ENCODE data around the gene CD79B. TPM values are rescaled to one million over a fixed set of nuclear protein-coding genes. Genes with fewer than 3 reads are reported as not detected.
"Not testable (repeated sequence)": the region's sequence is repeated elsewhere in the genome, so short reads cannot be mapped to it uniquely, and the experiment has no call there.

CD79B gene
- total and polyA plus RNA-seq, 2 experiments from 2014 or later, result 1.3 to 2.5 TPM

GRCh38 chr17:63881935-63882601, 50.1 kb downstream of the CD79B start, which contains the start of gene GH2:
Gene GH2, minus strand, starts transcription at chr17:63881944. Its CDS starts 143 bp downstream, at chr17:63881801.
- Histone ChIP-seq H3K36me3 (ENCODE audit: insufficient read depth) (no peaks in the 10 kb centered on the region), H3K27me3 (ENCODE audit: insufficient read depth) (no peaks in the 10 kb centered on the region), H3F3A (replicated peaks; ENCODE audit: low read depth) (no peaks in the 10 kb centered on the region), H3K4me1 (ENCODE audit: insufficient read depth) (peaks cover 14% of the 10 kb centered on the region; the same call in 1 of the 2 replicates), H3K9me2 (ENCODE audit: insufficient read depth) (no peaks in the 10 kb centered on the region), H3K79me2 (replicated peaks; ENCODE audit: insufficient read depth) (no peaks in the 10 kb centered on the region), H2AFZ (peak within 1 kb of the TSS; percentile 95), H3K4me3 (peak within 1 kb of the TSS; percentile 24; the same call in 1 of the 2 replicates), H3K4me2 (peak within 1 kb of the TSS; percentile 49), H3K27ac (ENCODE audit: low read depth) (no peak within 1 kb of the TSS), H4K20me1 (replicated peaks; ENCODE audit: insufficient read depth) (no peaks in the 10 kb centered on the region)
- ATAC-seq (peak; percentile 90), DNase-seq (ENCODE audit: low spot score) (peak; percentile 82)
- H3K36me3 Mint-ChIP-seq (ENCODE audit: low read depth), result no peaks in the 10 kb centered on the region
- TF ChIP-seq EZH2phosphoT487 (IDR thresholded peaks at IDR 0.05; ENCODE audit: unreplicated experiment), result no peak
- peak; percentile 58 to 67 for TF ChIP-seq CTCF (conservative IDR thresholded peaks at IDR 0.05; ENCODE audit: low read depth in 2 of 2)
- H3K4me3 Mint-ChIP-seq, result peak within 1 kb of the TSS; percentile 30; the same call in 1 of the 3 replicates
- H3K27me3 Mint-ChIP-seq (ENCODE audit: insufficient read depth, low read depth, poor library complexity), result peaks cover 3% of the 10 kb centered on the region
- H3K9me3 Mint-ChIP-seq, result no peaks in the 10 kb centered on the region; the same call in 2 of the 3 replicates
- peaks cover 16% of the 10 kb centered on the region for H3K4me1 Mint-ChIP-seq
- H3K27ac Mint-ChIP-seq, result no peak within 1 kb of the TSS; the same call in 1 of the 2 replicates

- Histone ChIP-seq H2AFZ (peak overlapping the region; percentile 95), H3K4me2 (peak overlapping the region; percentile 49), H3K4me1 (ENCODE audit: insufficient read depth) (peaks cover 14% of the 10 kb centered on the region; the same call in 1 of the 2 replicates), H3K4me3 (peak overlapping the region; percentile 24; the same call in 1 of the 2 replicates)
- H3F3A ChIP-seq (replicated peaks; ENCODE audit: low read depth); H3K27ac ChIP-seq (ENCODE audit: low read depth); H3K9me2 ChIP-seq (ENCODE audit: insufficient read depth); H3K36me3 Mint-ChIP-seq (ENCODE audit: low read depth); H3K9me3 Mint-ChIP-seq; H3K36me3 ChIP-seq (ENCODE audit: insufficient read depth); H3K27ac Mint-ChIP-seq; H3K27me3 Mint-ChIP-seq (ENCODE audit: insufficient read depth, low read depth, poor library complexity); H4K20me1 ChIP-seq (replicated peaks; ENCODE audit: insufficient read depth); H3K79me2 ChIP-seq (replicated peaks; ENCODE audit: insufficient read depth); H3K27me3 ChIP-seq (ENCODE audit: insufficient read depth): not testable (repeated sequence)
- 0 out of 2 replicates have a peak, but pooled peaks have one; percentile 22 for TF ChIP-seq CREB1 (CRISPR knock-in tag; IDR thresholded peaks at IDR 0.05; ENCODE audit: low read depth)
- peak; percentile 42 to 56 for TF ChIP-seq CTCF (conservative IDR thresholded peaks at IDR 0.05; ENCODE audit: low read depth in 2 of 2)
- ATAC-seq (peak; percentile 86), DNase-seq (ENCODE audit: low spot score) (peak; percentile 81)
- peaks cover 16% of the 10 kb centered on the region for H3K4me1 Mint-ChIP-seq
- H3K4me3 Mint-ChIP-seq, result peak overlapping the region; percentile 30; the same call in 1 of the 3 replicates
These were observed 50.8 kb downstream of the CD79B start for GRCh38 chr17:63881337-63881736.

Measured in GM23338 (cell line).